GM12875 (cell line): ENCODE measurements around the gene SPSB3.
"Not testable (repeated sequence)": the region's sequence is repeated elsewhere in the genome, so short reads cannot be mapped to it uniquely, and the experiment has no call there.

Experiments used
- H3K4me3 ChIP-seq: one replicate; pipeline ENCODE4 v1.5.1; 2011; ENCODE audit warnings: low read depth, low read length, control low read depth
- CTCF ChIP-seq: IDR thresholded peaks from 2 replicates; pipeline ENCODE4 v1.5.1; 2011; ENCODE audit warnings: low read depth, mild to moderate bottlenecking, control low read depth, inconsistent platforms, low read length, moderate library complexity, borderline replicate concordance; ENCODE audit not compliant: insufficient read depth

The SPSB3 gene

GRCh38 chr16:1807626-1808025 lies 25.3 kb upstream of the SPSB3 start:
- no peak for TF ChIP-seq CTCF
- no peak overlapping the region for H3K4me3 ChIP-seq

GRCh38 chr16:1800701-1801100 lies 18.3 kb upstream of the SPSB3 start:
- TF ChIP-seq CTCF: no peak
- H3K4me3 ChIP-seq: no peak overlapping the region

GRCh38 chr16:1799263-1799662 lies 16.9 kb upstream of the SPSB3 start:
- not testable (repeated sequence) for H3K4me3 ChIP-seq

GRCh38 chr16:1794908-1795666 lies 12.7 kb upstream of the SPSB3 start:
- no peak for TF ChIP-seq CTCF

GRCh38 chr16:1794221-1794871 lies 12.0 kb upstream of the SPSB3 start:
- no peak overlapping the region for H3K4me3 ChIP-seq
- no peak for TF ChIP-seq CTCF

More at GRCh38 chr16:1794908-1795666, 12.7 kb upstream of the SPSB3 start:
- H3K4me3 ChIP-seq: no peak overlapping the region

GRCh38 chr16:1793578-1794220 lies 11.3 kb upstream of the SPSB3 start, which contains the start of gene IGFALS:
Gene IGFALS, minus strand, starts transcription at chr16:1793705. Its CDS starts 53 bp downstream, at chr16:1793652.
- no peak for TF ChIP-seq CTCF
- no peak within 1 kb of the TSS for H3K4me3 ChIP-seq

- no peak for TF ChIP-seq CTCF
These were observed 10.6 kb upstream of the SPSB3 start for GRCh38 chr16:1792836-1793577.

More at GRCh38 chr16:1792836-1793577, 10.6 kb upstream of the SPSB3 start:
- H3K4me3 ChIP-seq: no peak overlapping the region
